Measurements from ENCODE around the gene SYNCRIP.

DNA sequence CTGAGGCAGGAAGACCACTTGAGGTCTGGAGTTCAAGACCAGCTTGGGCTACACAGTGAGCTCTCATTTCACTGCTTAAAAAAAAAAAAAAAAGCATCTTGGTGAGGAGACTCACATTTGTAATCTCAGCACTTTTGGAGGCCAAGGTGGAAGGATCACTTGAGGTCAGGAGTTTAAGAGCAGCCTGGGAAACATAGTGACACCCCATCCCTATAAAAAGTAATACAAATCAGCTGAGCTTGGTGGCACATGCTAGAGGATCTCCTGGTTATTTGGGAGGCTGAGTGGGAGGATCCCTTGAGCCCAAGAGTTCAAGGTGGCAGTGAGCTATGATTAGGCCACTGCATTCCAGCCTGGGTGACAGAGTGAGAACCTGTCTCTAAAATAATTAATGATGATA is 29.4 kb upstream of the SYNCRIP start:
- TF ChIP-seq, protein P1, sequence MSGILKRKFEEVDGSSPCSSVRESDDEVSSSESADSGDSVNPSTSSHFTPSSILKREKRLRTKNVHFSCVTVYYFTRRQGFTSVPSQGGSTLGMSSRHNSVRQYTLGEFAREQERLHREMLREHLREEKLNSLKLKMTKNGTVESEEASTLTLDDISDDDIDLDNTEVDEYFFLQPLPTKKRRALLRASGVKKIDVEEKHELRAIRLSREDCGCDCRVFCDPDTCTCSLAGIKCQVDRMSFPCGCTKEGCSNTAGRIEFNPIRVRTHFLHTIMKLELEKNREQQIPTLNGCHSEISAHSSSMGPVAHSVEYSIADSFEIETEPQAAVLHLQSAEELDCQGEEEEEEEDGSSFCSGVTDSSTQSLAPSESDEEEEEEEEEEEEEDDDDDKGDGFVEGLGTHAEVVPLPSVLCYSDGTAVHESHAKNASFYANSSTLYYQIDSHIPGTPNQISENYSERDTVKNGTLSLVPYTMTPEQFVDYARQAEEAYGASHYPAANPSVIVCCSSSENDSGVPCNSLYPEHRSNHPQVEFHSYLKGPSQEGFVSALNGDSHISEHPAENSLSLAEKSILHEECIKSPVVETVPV (CRISPR knock-in tag; IDR thresholded peaks at IDR 0.05), result no peak
- no peak for TF ChIP-seq ZNF565 (CRISPR knock-in tag; conservative IDR thresholded peaks at IDR 0.05; ENCODE audit: low read depth)
- TF ChIP-seq POU6F1 (CRISPR knock-in tag; IDR thresholded peaks at IDR 0.05; ENCODE audit: borderline replicate concordance, low read depth), result no peak

All from SK-N-SH treated with all-trans-retinoic acid at 6 μM for 48 hours (cell line).